ENCODE measurements around the gene TNFRSF13B. TPM values are rescaled to one million over a fixed set of nuclear protein-coding genes. Genes with fewer than 3 reads are reported as not detected.

Gene TNFRSF13B
- total and polyA plus RNA-seq, 10 of the 15 experiments (the other 5 are each of a cell fraction or from before 2014, with no cell fraction given), result 15.5 to 231 (median 119) TPM

DNA sequence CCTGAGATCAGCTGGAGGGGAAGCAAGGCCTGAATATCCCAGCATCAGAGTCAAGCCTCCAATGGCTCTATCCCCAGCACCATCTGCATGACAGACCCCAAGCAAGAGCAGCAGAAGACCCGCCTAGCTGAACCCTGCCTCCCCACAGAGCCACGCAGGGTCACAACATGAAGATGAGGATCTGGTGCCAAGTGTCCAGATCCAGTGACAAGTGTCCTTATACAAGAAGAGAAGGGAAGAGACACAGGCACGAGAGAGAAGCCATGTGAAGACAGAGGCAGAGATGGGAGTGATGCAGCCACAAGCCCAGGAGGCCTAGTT, 28.9 kb downstream of the TNFRSF13B start:
- CTCF ChIA-PET, result no interaction called here
- ATAC-seq, result no peak
- 63% methylated on average over 3 of the region's 3 CpGs for WGBS (ENCODE audit: insufficient coverage, insufficient replicate concordance, low lambda C conversion rate, missing lambda C conversion rate)

DNA sequence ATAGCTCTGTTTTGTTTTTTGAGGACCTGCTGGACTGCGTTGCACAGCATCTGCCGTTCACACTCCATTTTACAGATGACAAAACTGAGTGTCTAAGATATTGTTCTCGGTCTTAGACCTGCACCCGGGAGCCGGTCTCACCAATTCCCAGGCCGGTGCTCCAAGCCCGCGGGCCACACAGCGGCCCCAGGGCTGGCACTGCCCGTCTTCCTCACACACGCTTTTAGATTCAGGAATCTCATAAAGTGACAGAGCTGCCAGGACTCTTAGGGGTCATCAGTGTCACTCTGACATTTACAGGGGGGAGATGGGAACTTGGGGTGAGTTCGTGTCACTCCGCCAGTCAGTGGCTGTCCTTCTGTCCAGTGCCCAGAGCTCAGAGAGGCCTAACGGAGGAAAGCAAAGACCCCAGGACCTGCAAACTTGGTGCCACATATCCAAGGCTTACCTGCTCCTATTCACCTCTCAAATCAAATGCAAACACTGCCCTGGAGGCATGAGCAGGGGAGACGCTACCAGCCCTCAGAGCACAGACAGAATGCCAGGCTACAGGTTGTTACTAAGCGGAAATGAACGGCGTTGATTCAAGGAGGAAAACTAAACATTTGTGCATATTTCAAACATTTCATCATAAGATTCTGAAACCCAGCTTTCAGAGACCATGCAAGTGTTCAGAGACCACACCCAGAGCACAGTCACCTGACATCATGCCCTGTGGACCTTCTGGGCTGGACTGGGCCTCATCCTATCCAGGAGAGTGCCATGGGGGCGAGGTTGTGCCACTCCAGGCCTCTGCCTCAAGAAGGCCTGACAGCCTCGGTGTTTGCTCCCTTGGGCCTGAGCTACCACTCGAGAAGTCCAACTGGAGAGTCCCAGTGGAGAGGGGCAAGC, 29.5 kb downstream of the TNFRSF13B start:
- 93% methylated on average over 21 of the region's 21 CpGs for WGBS (ENCODE audit: insufficient coverage, insufficient replicate concordance, low lambda C conversion rate, missing lambda C conversion rate)
- Histone ChIP-seq H3K27me3 (replicated peaks in 1 of 2; ENCODE audit: control insufficient read depth in 2 of 2, insufficient read depth in 2 of 2, low read length in 1 of 2) (no peaks in the 10 kb centered on the region), H3K4me1 (ENCODE audit: control insufficient read depth, insufficient read depth, low read length) (peaks cover 14% of the 10 kb centered on the region), H3K9ac (ENCODE audit: control insufficient read depth, insufficient read depth, low read length) (no peak overlapping the region), H3K79me2 (ENCODE audit: control insufficient read depth, insufficient read depth, low read length) (peaks cover 47% of the 10 kb centered on the region), H3K9me3 (replicated peaks; ENCODE audit: control insufficient read depth, insufficient read depth, low read length) (no peaks in the 10 kb centered on the region), H2AFZ (ENCODE audit: control insufficient read depth, low read depth, low read length) (no peak overlapping the region), H3K36me3 (ENCODE audit: control insufficient read depth in 2 of 2, insufficient read depth in 2 of 2, low read length in 1 of 2) (peaks cover 61 to 79% of the 10 kb centered on the region in 2 experiments), H3K27ac (ENCODE audit: control insufficient read depth, insufficient read depth) (no peak overlapping the region), H3K4me2 (ENCODE audit: control insufficient read depth, insufficient read depth) (no peak overlapping the region), H3K4me3 (no peak overlapping the region), H4K20me1 (ENCODE audit: control insufficient read depth, insufficient read depth) (no peaks in the 10 kb centered on the region; the same call in 1 of the 2 replicates)
- ChIA-PET POLR2A (no interaction called here), RAD21 (ENCODE audit: unreplicated experiment) (no interaction called here), SMC1A (ENCODE audit: uncharacterized antibody, unreplicated experiment) (interaction anchor here (1.6 kb wide), 1 partner anchor 34 kb away, joined by 3 read pairs; no protein-coding TSS in a partner anchor), CTCF (no interaction called here)
- ATAC-seq (no peak), FAIRE-seq (no peak), DNase-seq (ENCODE audit: low read depth, low spot score) (no peak)
- BruUV-seq (replicated peaks), result no TSS peak
- intact Hi-C loops (cut with micrococcal nuclease; ENCODE audit: unreplicated experiment) (loop anchor here (10.0 kb wide), 1 partner anchor 52 kb away; no protein-coding TSS in a partner anchor), in situ Hi-C loops (cut with MboI) (no loop called here)
- TF ChIP-seq CHD1 (IDR thresholded peaks at IDR 0.05; ENCODE audit: low read depth, low read length), result no peak
- TF ChIP-seq BHLHE40 (IDR thresholded peaks at IDR 0.05; ENCODE audit: borderline replicate concordance in 1 of 2, low read depth in 2 of 2, low read length in 1 of 2), result no peak
- TF ChIP-seq FOXK2 (IDR thresholded peaks at IDR 0.05), result no peak
- no peak for TF ChIP-seq NFXL1 (IDR thresholded peaks at IDR 0.05; ENCODE audit: borderline replicate concordance)
- no peak for TF ChIP-seq RB1 (IDR thresholded peaks at IDR 0.05; ENCODE audit: borderline replicate concordance)
- no peak for TF ChIP-seq POU2F2 (IDR thresholded peaks at IDR 0.05; ENCODE audit: borderline replicate concordance, low read depth, low read length)
- no peak for TF ChIP-seq NFYB (IDR thresholded peaks at IDR 0.05; ENCODE audit: insufficient read depth, low read depth, low read length)
- TF ChIP-seq POLR2AphosphoS5 (IDR thresholded peaks at IDR 0.05; ENCODE audit: low read length), result no peak
- TF ChIP-seq KDM1A (IDR thresholded peaks at IDR 0.05; ENCODE audit: borderline replicate concordance), result no peak
- TF ChIP-seq, protein P1, sequence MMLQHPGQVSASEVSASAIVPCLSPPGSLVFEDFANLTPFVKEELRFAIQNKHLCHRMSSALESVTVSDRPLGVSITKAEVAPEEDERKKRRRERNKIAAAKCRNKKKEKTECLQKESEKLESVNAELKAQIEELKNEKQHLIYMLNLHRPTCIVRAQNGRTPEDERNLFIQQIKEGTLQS (IDR thresholded peaks at IDR 0.05; ENCODE audit: borderline replicate concordance, extremely low read depth, low read depth, low read length), result no peak
- TF ChIP-seq HCFC1 (IDR thresholded peaks at IDR 0.05; ENCODE audit: low read length), result no peak

More for the DNA sequence above, 28.9 kb downstream of the TNFRSF13B start:
- Histone ChIP-seq H2AFZ (ENCODE audit: control insufficient read depth, low read depth, low read length) (no peak overlapping the region), H3K9me3 (replicated peaks; ENCODE audit: control insufficient read depth, insufficient read depth, low read length) (peaks cover 3% of the 10 kb centered on the region; the same call in 2 of the 3 replicates), H3K4me3 (no peak overlapping the region), H4K20me1 (ENCODE audit: control insufficient read depth, insufficient read depth) (no peaks in the 10 kb centered on the region; the same call in 1 of the 2 replicates), H3K4me2 (ENCODE audit: control insufficient read depth, insufficient read depth) (no peak overlapping the region), H3K79me2 (ENCODE audit: control insufficient read depth, insufficient read depth, low read length) (peaks cover 53% of the 10 kb centered on the region), H3K36me3 (ENCODE audit: control insufficient read depth in 2 of 2, insufficient read depth in 2 of 2, low read length in 1 of 2) (peaks cover 56 to 79% of the 10 kb centered on the region in 2 experiments), H3K4me1 (ENCODE audit: control insufficient read depth, insufficient read depth, low read length) (peaks cover 18% of the 10 kb centered on the region), H3K9ac (ENCODE audit: control insufficient read depth, insufficient read depth, low read length) (no peak overlapping the region), H3K27me3 (replicated peaks in 1 of 2; ENCODE audit: control insufficient read depth in 2 of 2, insufficient read depth in 2 of 2, low read length in 1 of 2) (no peaks in the 10 kb centered on the region), H3K27ac (ENCODE audit: control insufficient read depth, insufficient read depth) (no peak overlapping the region)
- DNase-seq (ENCODE audit: low read depth, low spot score) (no peak), FAIRE-seq (no peak)
- ChIA-PET POLR2A (no interaction called here), RAD21 (ENCODE audit: unreplicated experiment) (no interaction called here), SMC1A (ENCODE audit: uncharacterized antibody, unreplicated experiment) (interaction anchor here (1.6 kb wide), 1 partner anchor 34 kb away, joined by 3 read pairs; no protein-coding TSS in a partner anchor)
- intact Hi-C loops (cut with micrococcal nuclease; ENCODE audit: unreplicated experiment) (loop anchor here (10.0 kb wide), 1 partner anchor 52 kb away; no protein-coding TSS in a partner anchor), in situ Hi-C loops (cut with MboI) (no loop called here)
- TF ChIP-seq SMARCA5 (IDR thresholded peaks at IDR 0.05), result no peak
- no peak for TF ChIP-seq MTA3 (IDR thresholded peaks at IDR 0.05; ENCODE audit: borderline replicate concordance, low read length)
- TF ChIP-seq PAX5 (IDR thresholded peaks at IDR 0.05; ENCODE audit: borderline replicate concordance, low read depth, low read length), result no peak
- TF ChIP-seq YBX1 (IDR thresholded peaks at IDR 0.05), result no peak
- TF ChIP-seq IKZF1 (conservative IDR thresholded peaks at IDR 0.05), result no peak
- no peak for TF ChIP-seq DPF2 (IDR thresholded peaks at IDR 0.05)
- no peak for TF ChIP-seq RUNX3 (IDR thresholded peaks at IDR 0.05; ENCODE audit: low read length)
- TF ChIP-seq PAX8 (IDR thresholded peaks at IDR 0.05), result no peak
- no TSS peak for BruUV-seq (replicated peaks)
